ENCODE results near the gene CNGA3. TPM values are rescaled to one million over a fixed set of nuclear protein-coding genes. Genes with fewer than 3 reads are reported as not detected.

CNGA3 gene
- total and polyA plus RNA-seq, 2 of the 4 experiments (the other 2 are of a cell fraction), result under 0.01 TPM; not detected in 1

DNA sequence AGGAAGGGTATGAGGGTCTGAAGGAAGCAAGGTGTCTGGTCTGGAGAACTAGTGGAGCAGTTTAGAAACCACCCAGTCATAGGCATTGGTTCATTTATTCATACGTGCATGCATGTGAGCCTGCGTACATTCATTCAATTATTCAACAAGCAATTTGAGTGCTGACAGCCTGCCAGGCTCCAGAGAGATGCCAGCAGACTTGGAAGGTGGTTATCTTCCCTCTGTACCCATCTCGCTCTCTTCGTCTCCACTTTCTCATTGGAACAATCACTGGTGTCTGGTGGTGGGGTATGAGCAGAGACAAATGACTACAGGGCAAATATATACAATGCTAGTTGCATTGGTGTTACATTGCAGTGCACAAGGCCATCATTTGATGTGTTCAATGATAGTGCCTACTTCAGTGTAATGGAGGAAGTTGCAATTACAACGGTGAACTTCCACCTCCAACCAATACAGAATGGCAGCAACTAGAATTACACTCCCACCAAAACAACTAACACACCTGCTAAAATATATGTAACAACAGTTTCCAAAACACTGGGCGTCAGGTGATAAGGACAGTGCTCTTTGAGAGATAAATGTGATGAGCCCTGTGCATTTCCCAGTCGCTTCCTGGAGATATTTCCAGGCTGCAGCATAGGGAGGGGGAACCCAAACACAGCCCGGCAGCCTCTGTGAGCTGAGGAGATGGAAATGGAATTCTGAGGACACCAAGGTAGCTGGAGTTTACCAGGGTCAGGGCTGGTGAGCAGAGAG lies 32.6 kb upstream of the CNGA3 start:
- Histone ChIP-seq H3K56ac (ENCODE audit: extremely low read depth, insufficient read depth, low read length) (no peak overlapping the region), H2BK15ac (ENCODE audit: low read depth, low read length) (no peak overlapping the region), H3K27ac (ENCODE audit: insufficient read depth, low read length) (no peak overlapping the region), H4K91ac (ENCODE audit: insufficient read depth, low read depth, low read length) (no peak overlapping the region), H3K9me3 (ENCODE audit: control insufficient read depth, insufficient read depth, low read length) (no peaks in the 10 kb centered on the region), H3K4ac (ENCODE audit: low read depth, low read length) (no peak overlapping the region), H3K79me1 (ENCODE audit: low read depth in 1 of 2, low read length in 2 of 2) (no peaks in the 10 kb centered on the region), H2AK9ac (replicated peaks; ENCODE audit: low read depth, low read length, poor library complexity) (no peak overlapping the region), H3K9ac (ENCODE audit: low read depth, low read length) (no peak overlapping the region), H2BK5ac (ENCODE audit: low read depth, low read length, poor library complexity, severe bottlenecking) (no peak overlapping the region), H3K27me3 (ENCODE audit: control insufficient read depth, insufficient read depth, low read length) (peaks cover 4% of the 10 kb centered on the region), H4K20me1 (ENCODE audit: insufficient read depth, low read length) (no peaks in the 10 kb centered on the region), H3K23ac (ENCODE audit: low read depth, low read length) (no peak overlapping the region), H2BK120ac (ENCODE audit: low read depth, low read length) (no peak overlapping the region), H2BK20ac (ENCODE audit: low read depth, low read length) (no peak overlapping the region), H2AK5ac (ENCODE audit: low read depth, low read length) (no peak overlapping the region), H3K4me3 (ENCODE audit: insufficient read depth, low read depth, low read length) (no peak overlapping the region), H2AFZ (replicated peaks; ENCODE audit: low read length, poor library complexity) (no peak overlapping the region), H3K9me1 (ENCODE audit: insufficient read depth, low read length) (no peaks in the 10 kb centered on the region), H4K5ac (ENCODE audit: low read depth, low read length) (no peak overlapping the region), H4K8ac (ENCODE audit: low read depth in 2 of 2, low read length in 2 of 2) (no peak overlapping the region), H3K36me3 (ENCODE audit: control insufficient read depth, insufficient read depth, low read length) (no peaks in the 10 kb centered on the region), H3K4me1 (ENCODE audit: control insufficient read depth, insufficient read depth, low read length) (no peaks in the 10 kb centered on the region), H3K4me2 (ENCODE audit: low read depth, low read length) (no peak overlapping the region), H3K18ac (ENCODE audit: low read depth, low read length) (no peak overlapping the region), H3K14ac (replicated peaks; ENCODE audit: low read depth, low read length) (no peak overlapping the region)
- dilution Hi-C loops (cut with HindIII; ENCODE audit: low sequenced_read_pairs, unreplicated experiment), result no loop called here
- ATAC-seq (ENCODE audit: low read depth) (no peak), DNase-seq (no peak)
- POLR2A ChIA-PET (ENCODE audit: unreplicated experiment), result no interaction called here
- WGBS, 2 experiments (ENCODE audit: extremely low coverage in 2 of 2, insufficient read length in 1 of 2), result 50% methylated on average over 1 of the region's 8 CpGs; no CpG with 5 or more reads in 1 of the 2 experiments
- CTCF ChIA-PET, result no interaction called here
- intact Hi-C loops (cut with micrococcal nuclease), result no loop called here
- BruUV-seq (replicated peaks), result no TSS peak
- TF ChIP-seq NFE2L2 (IDR thresholded peaks at IDR 0.05; ENCODE audit: low read depth, low read length) (no peak), CEBPB (IDR thresholded peaks at IDR 0.05; ENCODE audit: low read depth, low read length) (no peak), MAFK (IDR thresholded peaks at IDR 0.05; ENCODE audit: low read depth, low read length) (no peak), BHLHE40 (IDR thresholded peaks at IDR 0.05; ENCODE audit: low read depth, low read length) (no peak), RCOR1 (IDR thresholded peaks at IDR 0.05; ENCODE audit: insufficient replicate concordance, low read length) (no peak), FOS (IDR thresholded peaks at IDR 0.05; ENCODE audit: low read depth, low read length) (no peak), MXI1 (IDR thresholded peaks at IDR 0.05; ENCODE audit: borderline replicate concordance, low read depth, low read length) (no peak), CHD1 (IDR thresholded peaks at IDR 0.05; ENCODE audit: low read depth, low read length) (no peak)
- TF ChIP-seq, protein P1, sequence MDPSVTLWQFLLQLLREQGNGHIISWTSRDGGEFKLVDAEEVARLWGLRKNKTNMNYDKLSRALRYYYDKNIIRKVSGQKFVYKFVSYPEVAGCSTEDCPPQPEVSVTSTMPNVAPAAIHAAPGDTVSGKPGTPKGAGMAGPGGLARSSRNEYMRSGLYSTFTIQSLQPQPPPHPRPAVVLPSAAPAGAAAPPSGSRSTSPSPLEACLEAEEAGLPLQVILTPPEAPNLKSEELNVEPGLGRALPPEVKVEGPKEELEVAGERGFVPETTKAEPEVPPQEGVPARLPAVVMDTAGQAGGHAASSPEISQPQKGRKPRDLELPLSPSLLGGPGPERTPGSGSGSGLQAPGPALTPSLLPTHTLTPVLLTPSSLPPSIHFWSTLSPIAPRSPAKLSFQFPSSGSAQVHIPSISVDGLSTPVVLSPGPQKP (IDR thresholded peaks at IDR 0.05; ENCODE audit: borderline replicate concordance, low read depth, low read length), result no peak
- TF ChIP-seq, protein P2, sequence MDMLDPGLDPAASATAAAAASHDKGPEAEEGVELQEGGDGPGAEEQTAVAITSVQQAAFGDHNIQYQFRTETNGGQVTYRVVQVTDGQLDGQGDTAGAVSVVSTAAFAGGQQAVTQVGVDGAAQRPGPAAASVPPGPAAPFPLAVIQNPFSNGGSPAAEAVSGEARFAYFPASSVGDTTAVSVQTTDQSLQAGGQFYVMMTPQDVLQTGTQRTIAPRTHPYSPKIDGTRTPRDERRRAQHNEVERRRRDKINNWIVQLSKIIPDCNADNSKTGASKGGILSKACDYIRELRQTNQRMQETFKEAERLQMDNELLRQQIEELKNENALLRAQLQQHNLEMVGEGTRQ (IDR thresholded peaks at IDR 0.05; ENCODE audit: low read depth, low read length), result no peak
- in situ Hi-C loops (cut with MboI; ENCODE audit: low sequenced_read_pairs), result no loop called here

Measured in IMR-90 (cell line).